ENCODE measurements around the gene DPEP3.

DNA sequence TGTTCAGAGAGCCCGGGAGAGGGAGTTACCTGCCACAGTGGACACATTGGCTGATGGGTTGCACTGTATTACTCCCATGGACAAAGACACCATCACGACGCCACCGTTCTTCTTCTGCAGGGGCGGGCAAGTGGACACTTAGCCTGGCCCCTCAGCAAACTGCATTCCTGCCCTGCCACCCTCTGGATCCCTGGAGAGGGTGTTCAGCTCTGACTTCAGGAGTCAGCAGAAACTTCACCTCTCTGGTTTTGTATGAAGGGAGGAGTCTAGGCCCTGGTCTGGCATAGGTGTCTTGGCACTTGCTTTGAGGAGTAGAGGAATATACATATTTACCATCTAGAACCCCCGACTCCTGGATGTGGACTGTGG is 9.7 kb upstream of the DPEP3 start:
- no peak for TF ChIP-seq SMC3 (conservative IDR thresholded peaks at IDR 0.05; ENCODE audit: poor library complexity)
- TF ChIP-seq EZH2 (IDR thresholded peaks at IDR 0.05; ENCODE audit: borderline replicate concordance, insufficient read depth, low read length, poor library complexity, severe bottlenecking) = no peak

Data from neural cell (in vitro differentiated cells).